Measurements from ENCODE around the gene ANKFY1.

DNA sequence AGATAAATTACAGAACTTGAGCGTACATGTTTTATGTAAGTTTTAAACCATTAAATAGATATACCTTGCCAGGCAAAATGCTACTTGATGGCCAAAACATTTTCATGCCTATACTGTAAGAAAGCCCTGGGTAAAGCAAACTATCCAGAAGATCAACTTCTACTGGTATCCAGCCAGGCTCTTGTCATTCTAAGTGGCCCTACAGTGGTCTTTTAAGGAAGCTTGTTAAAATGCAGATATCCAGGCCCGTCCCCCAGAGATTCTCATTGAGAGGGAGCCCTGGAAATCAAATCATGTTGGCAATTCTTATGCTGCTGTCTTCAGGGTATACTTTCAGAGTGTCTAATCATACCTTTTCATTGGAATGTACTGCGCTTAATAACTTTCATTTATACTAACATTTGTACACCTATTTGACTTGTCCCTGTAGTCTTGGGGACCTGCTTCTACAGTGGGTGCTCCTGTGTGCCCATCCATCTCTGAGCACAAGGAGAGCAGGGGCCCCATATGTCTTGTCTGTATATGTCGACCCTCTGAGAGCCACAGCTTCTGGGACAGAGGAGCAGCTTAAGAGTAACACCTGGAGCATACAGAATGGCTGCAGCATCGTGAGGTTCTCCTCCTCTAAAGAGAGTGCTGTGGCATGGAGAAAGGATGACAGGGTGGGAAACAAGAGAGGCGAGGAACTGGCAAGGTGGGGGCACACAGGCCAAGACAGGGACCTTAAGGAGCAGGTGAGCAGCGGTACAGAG lies 43.6 kb upstream of the ANKFY1 start:
- TF ChIP-seq, protein P1, sequence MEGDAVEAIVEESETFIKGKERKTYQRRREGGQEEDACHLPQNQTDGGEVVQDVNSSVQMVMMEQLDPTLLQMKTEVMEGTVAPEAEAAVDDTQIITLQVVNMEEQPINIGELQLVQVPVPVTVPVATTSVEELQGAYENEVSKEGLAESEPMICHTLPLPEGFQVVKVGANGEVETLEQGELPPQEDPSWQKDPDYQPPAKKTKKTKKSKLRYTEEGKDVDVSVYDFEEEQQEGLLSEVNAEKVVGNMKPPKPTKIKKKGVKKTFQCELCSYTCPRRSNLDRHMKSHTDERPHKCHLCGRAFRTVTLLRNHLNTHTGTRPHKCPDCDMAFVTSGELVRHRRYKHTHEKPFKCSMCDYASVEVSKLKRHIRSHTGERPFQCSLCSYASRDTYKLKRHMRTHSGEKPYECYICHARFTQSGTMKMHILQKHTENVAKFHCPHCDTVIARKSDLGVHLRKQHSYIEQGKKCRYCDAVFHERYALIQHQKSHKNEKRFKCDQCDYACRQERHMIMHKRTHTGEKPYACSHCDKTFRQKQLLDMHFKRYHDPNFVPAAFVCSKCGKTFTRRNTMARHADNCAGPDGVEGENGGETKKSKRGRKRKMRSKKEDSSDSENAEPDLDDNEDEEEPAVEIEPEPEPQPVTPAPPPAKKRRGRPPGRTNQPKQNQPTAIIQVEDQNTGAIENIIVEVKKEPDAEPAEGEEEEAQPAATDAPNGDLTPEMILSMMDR (IDR thresholded peaks at IDR 0.05): no peak
- TF ChIP-seq CBFB (CRISPR knock-in tag; IDR thresholded peaks at IDR 0.05; ENCODE audit: low read depth): no peak
